Gastrocnemius medialis (tissue), 4 donors: Measurements from ENCODE around the gene POLR2J2. TPM values are rescaled to one million over a fixed set of nuclear protein-coding genes. Genes with fewer than 3 reads are reported as not detected.
A peak's percentile ranks its signal among the peaks of the same experiment; 100 is the strongest.
"Not testable (repeated sequence)": the region's sequence is repeated elsewhere in the genome, so short reads cannot be mapped to it uniquely, and the experiment has no call there.

ENCODE experiments used
- ATAC-seq, 2 donors: fragments of 150-250 bp; one replicate each; pipeline ENCODE4 v1.9.1; 2016
- DNase-seq, 2 donors: peaks; one replicate each; pipeline ENCODE4 v3.0.0-alpha.2; 2019
- H3K27ac ChIP-seq, 4 donors: fragments of 200-600 bp; sonication (generic); 1 replicate in 1 of 4; 2 replicates in 3 of 4; pipeline ENCODE4 v1.5.1; 2016 to 2018; ENCODE audit warnings: mild to moderate bottlenecking in 2 of 4, moderate library complexity in 1 of 4
- H3K27me3 ChIP-seq, 3 donors: fragments of 200-600 bp; sonication (generic) in 2 of 3; 1 replicate in 1 of 3; 2 replicates in 2 of 3; pipeline versions ENCODE4 v1.5.1 to v1.6.0; 2016 to 2019; ENCODE audit warnings: mild to moderate bottlenecking in 1 of 3, moderate library complexity in 1 of 3
- H3K36me3 ChIP-seq, 2 donors: fragments of 200-600 bp; sonication (generic) in 1 of 2; one replicate each; pipeline ENCODE4 v1.5.1; 2017 to 2018
- H3K4me1 ChIP-seq, 2 donors: fragments of 200-600 bp; sonication (generic) in 1 of 2; one replicate each; pipeline ENCODE4 v1.5.1; 2016 to 2017; ENCODE audit warnings: mild to moderate bottlenecking in 2 of 2
- H3K4me3 ChIP-seq, 4 donors: fragments of 200-600 bp; sonication (generic) in 3 of 4; 1 replicate in 1 of 4; 2 replicates in 3 of 4; pipeline ENCODE4 v1.5.1; 2016 to 2019; ENCODE audit warnings: mild to moderate bottlenecking in 2 of 4
- H3K9me3 ChIP-seq, 3 donors: fragments of 200-600 bp; sonication (generic) in 2 of 3; 1 replicate in 1 of 3; 2 replicates in 2 of 3; pipeline ENCODE4 v1.5.1; 2016 to 2019
- in situ Hi-C, 4 donors: fragments of 200-750 bp; cut with MboI; loops; one replicate each; pipeline versions ENCODE4 v1.15.0 to v1.8.0; 2017; ENCODE audit warnings: low sequenced_read_pairs in 4 of 4
- intact Hi-C: fragments of 100-400 bp; cut with DNase I; formaldehyde crosslinking; loops from one replicate; pipeline ENCODE4 v1.15.1; 2023; ENCODE audit warnings: low total_unique reads
- total RNA-seq, 4 donors: library from RNA; depleted of rRNA; stranded (reverse); fragments of >200 nt; gene quantifications; one replicate each; pipeline versions ENCODE4 v1.1.0 to v1.2.3, GENCODE V29; 2016

The POLR2J2 gene
- total RNA-seq, 4 donors from 2014 or later: 0.59 to 2.9 (median 0.80) TPM; not detected in 1

DNA sequence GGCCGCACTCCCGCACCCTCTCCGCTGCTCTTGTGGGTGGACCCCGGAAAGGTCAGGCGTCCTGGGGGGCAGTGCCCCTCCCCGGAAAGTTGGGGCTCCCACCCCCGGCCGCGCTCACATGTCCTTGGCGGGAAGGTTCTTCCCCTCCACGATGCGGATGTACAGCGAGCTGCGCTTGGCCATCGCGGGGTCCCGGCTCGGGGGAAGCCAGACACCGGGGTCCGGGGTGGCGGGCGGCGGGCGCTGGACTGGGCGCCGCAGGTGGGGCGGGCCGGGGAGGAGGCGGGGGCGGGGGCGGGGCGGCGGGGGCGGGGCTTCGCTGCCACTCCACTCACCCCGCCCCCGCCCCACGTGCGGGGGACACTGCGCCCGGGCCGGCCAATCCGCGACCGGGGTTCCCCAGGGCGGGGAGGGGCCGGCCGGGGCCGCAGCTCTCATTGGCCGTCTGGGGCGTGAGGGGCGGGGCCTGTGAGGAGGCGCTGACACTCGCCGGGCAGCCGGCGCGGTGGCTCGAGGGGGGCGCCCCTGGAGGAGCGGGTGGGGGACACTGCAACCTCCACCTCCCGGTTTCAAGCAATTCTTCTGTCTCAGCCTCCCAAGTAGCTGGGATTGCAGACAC lies 54.8 kb downstream of the POLR2J2 start, which contains the start of gene RASA4:
Gene RASA4 (minus strand): TSS at position 250 of the 619 bp plus-strand sequence. CDS start 67 bp downstream, at position 183.
- H3K36me3 ChIP-seq, intact Hi-C loops, in situ Hi-C loops, H3K9me3 ChIP-seq, H3K4me1 ChIP-seq, H3K27me3 ChIP-seq: not testable (repeated sequence)
- Histone ChIP-seq H3K4me3 (peak within 1 kb of the TSS; percentile 45 to 62 (median 59)), H3K27ac (peak within 1 kb of the TSS; percentile 74 to 85 (median 82))
- ATAC-seq (peak; percentile 15 to 21), DNase-seq (peak; percentile 46 to 53)

Other genes with a start within 250 kb of the POLR2J2 start
- 1 to 10 TPM; 1.8 to 4.1 (median 2.3) TPM for gene ORAI2, start 238.1 kb downstream of the POLR2J2 start, total RNA-seq
- 10 to 100 TPM in 2 of 4 donors, 1 to 10 TPM in 2; 8.7 to 15.1 (median 10.9) TPM for gene ALKBH4, start 206.8 kb downstream of the POLR2J2 start, total RNA-seq
- 10 to 100 TPM in 3 of 4 donors, 1 to 10 TPM in 1; 7.5 to 24.5 (median 18.0) TPM for gene LRWD1, start 206.7 kb downstream of the POLR2J2 start, total RNA-seq
- 10 to 100 TPM; 25.7 to 67.9 (median 51.6) TPM for gene POLR2J, start 192.7 kb downstream of the POLR2J2 start, total RNA-seq
- 100 to 1,000 TPM in 2 of 4 donors, 10 to 100 TPM in 2; 38.0 to 127 (median 86.0) TPM for gene RASA4B, start 153.9 kb downstream of the POLR2J2 start, total RNA-seq
- 1 to 10 TPM in 2 of 4 donors, not detected in 2; 1.6 to 3.0 TPM for gene UPK3BL2, start 128.0 kb downstream of the POLR2J2 start, total RNA-seq
- not detected for gene SPDYE2, start 120.4 kb downstream of the POLR2J2 start, total RNA-seq
- 10 to 100 TPM in 2 of 4 donors, 1 to 10 TPM in 2; 1.1 to 17.4 (median 8.5) TPM for gene POLR2J3, start 99.1 kb downstream of the POLR2J2 start, total RNA-seq
- 100 to 1,000 TPM in 3 of 4 donors, 10 to 100 TPM in 1; 52.4 to 329 (median 177) TPM for gene RASA4, start 54.9 kb downstream of the POLR2J2 start, total RNA-seq
- gene UPK3BL1, start 28.9 kb downstream of the POLR2J2 start, total RNA-seq: 10 to 100 TPM in 3 of 4 donors, 1 to 10 TPM in 1; 6.1 to 18.7 (median 15.1) TPM
- gene SPDYE2B, start 21.3 kb downstream of the POLR2J2 start, total RNA-seq: not detected
- gene FAM185A, start 77.3 kb upstream of the POLR2J2 start, total RNA-seq: 10 to 100 TPM in 3 of 4 donors, 1 to 10 TPM in 1; 9.9 to 28.0 (median 18.9) TPM
- gene LRRC17, start 241.3 kb upstream of the POLR2J2 start, total RNA-seq: 1 to 10 TPM in 2 of 4 donors, under 1 TPM in 1, not detected in 1; 0.62 to 2.5 (median 1.6) TPM